PC-9 (cell line): ENCODE data around the gene ANKFN1. TPM values are rescaled to one million over a fixed set of nuclear protein-coding genes. Genes with fewer than 3 reads are reported as not detected.

ENCODE experiments used
- BruUV-seq: library from RNA; stranded (reverse); fragments of 400-500 nt; replicated peaks from 2 replicates; lab custom pipeline; 2021; lab: Mats Ljungman, UMichigan
- CTCF ChIA-PET: fragments of 300-600 bp; sonication (Branson Sonifier 250); formaldehyde crosslinking; loops from one replicate; lab custom pipeline; 2022; ENCODE audit warnings: antibody characterized with exemption; lab: Charles Lee
- POLR2A ChIA-PET: fragments of 300-600 bp; sonication (Branson Sonifier 250); formaldehyde crosslinking; loops from one replicate; lab custom pipeline; 2022; ENCODE audit warnings: antibody characterized with exemption; ENCODE audit not compliant: unreplicated experiment; lab: Charles Lee
- DNase-seq, 2 experiments: peaks; one replicate each; pipeline versions ENCODE4 v3.0.0 to v3.0.0-alpha.2; 2015 to 2022; ENCODE audit warnings: mixed read lengths in 1 of 2
- H2AFZ ChIP-seq: fragments of 200-600 bp; sonication (generic); 2 replicates; pipeline ENCODE4 v1.8.1; 2017; ENCODE audit warnings: antibody characterized with exemption
- H3F3A ChIP-seq: fragments of 200-600 bp; sonication (generic); 2 replicates; pipeline ENCODE4 v1.8.1; 2017; ENCODE audit warnings: antibody characterized with exemption, mild to moderate bottlenecking, low read depth; ENCODE audit not compliant: insufficient read depth
- H3K27ac ChIP-seq: fragments of 200-600 bp; sonication (generic); 2 replicates; pipeline ENCODE4 v1.6.1; 2016; ENCODE audit warnings: mixed run types
- H3K27me3 ChIP-seq: fragments of 200-600 bp; sonication (generic); 2 replicates; pipeline ENCODE4 v1.6.1; 2016; ENCODE audit warnings: low read depth, mixed run types; ENCODE audit not compliant: insufficient read depth
- H3K36me3 ChIP-seq: fragments of 200-600 bp; sonication (generic); 2 replicates; pipeline ENCODE4 v1.6.1; 2016; ENCODE audit warnings: low read depth, mixed run types
- H3K4me1 ChIP-seq: fragments of 200-600 bp; sonication (generic); replicated peaks from 2 replicates; pipeline ENCODE4 v1.6.1; 2016; ENCODE audit warnings: mixed run types; ENCODE audit not compliant: insufficient read depth
- H3K4me2 ChIP-seq: fragments of 200-600 bp; sonication (generic); 2 replicates; pipeline ENCODE4 v1.6.1; 2017; ENCODE audit warnings: mixed run types
- H3K4me3 ChIP-seq: fragments of 200-600 bp; sonication (generic); 2 replicates; pipeline ENCODE4 v1.6.1; 2016; ENCODE audit warnings: mixed run types
- H3K79me2 ChIP-seq: fragments of 200-600 bp; sonication (generic); 2 replicates; pipeline ENCODE4 v1.6.1; 2017; ENCODE audit warnings: low read depth, mixed run types
- H3K9me2 ChIP-seq: fragments of 200-600 bp; sonication (generic); 2 replicates; pipeline ENCODE4 v1.8.1; 2017; ENCODE audit warnings: mild to moderate bottlenecking; ENCODE audit not compliant: insufficient read depth
- H3K9me3 ChIP-seq: fragments of 200-600 bp; sonication (generic); 2 replicates; pipeline ENCODE4 v1.8.1; 2016; ENCODE audit warnings: low read depth; ENCODE audit not compliant: insufficient read depth
- H4K20me1 ChIP-seq: fragments of 200-600 bp; sonication (generic); 2 replicates; pipeline ENCODE4 v1.8.1; 2017; ENCODE audit not compliant: insufficient read depth
- CTCF ChIP-seq: fragments of 200-600 bp; sonication (generic); conservative IDR thresholded peaks from 2 replicates; pipeline ENCODE4 v1.6.1; 2017; ENCODE audit warnings: mixed run types, antibody characterized with exemption, mild to moderate bottlenecking, moderate library complexity
- EZH2 ChIP-seq: fragments of 200-600 bp; sonication (generic); IDR thresholded peaks from 2 replicates; pipeline ENCODE4 v1.8.0; 2017; ENCODE audit warnings: antibody characterized with exemption, low read depth
- intact Hi-C: fragments of 100-400 bp; cut with micrococcal nuclease; formaldehyde crosslinking; loops from one replicate; pipeline ENCODE4 v1.10.0; 2022; ENCODE audit not compliant: unreplicated experiment
- total RNA-seq: library from RNA; stranded (reverse); gene quantifications from 2 replicates; pipeline ENCODE4 v1.2.3, GENCODE V29; 2021

ANKFN1 gene
- total RNA-seq, 1 experiment from 2014 or later: not detected

GRCh38 chr17:56262803-56263202, 109.5 kb downstream of the ANKFN1 start:
- no peak overlapping the region for H2AFZ ChIP-seq
- TF ChIP-seq CTCF: no peak
- H3K79me2 ChIP-seq: no peaks in the 10 kb centered on the region
- intact Hi-C loops: no loop called here
- no peaks in the 10 kb centered on the region for H3K9me3 ChIP-seq
- no peaks in the 10 kb centered on the region for H4K20me1 ChIP-seq
- ChIA-PET CTCF (no interaction called here), POLR2A (no interaction called here)
- no peaks in the 10 kb centered on the region for H3K9me2 ChIP-seq
- H3K4me2 ChIP-seq: no peak overlapping the region
- H3K36me3 ChIP-seq: no peaks in the 10 kb centered on the region
- BruUV-seq: no TSS peak
- no peaks in the 10 kb centered on the region for H3K4me1 ChIP-seq
- H3K4me3 ChIP-seq: no peak overlapping the region
- peak in 1 of 2 experiments; percentile 40 for DNase-seq
- H3K27ac ChIP-seq: no peak overlapping the region
- H3F3A ChIP-seq: no peaks in the 10 kb centered on the region
- no peaks in the 10 kb centered on the region for H3K27me3 ChIP-seq

- no peak for TF ChIP-seq EZH2
- TF ChIP-seq CTCF: no peak
- Histone ChIP-seq H3K4me3 (no peak overlapping the region), H3F3A (no peaks in the 10 kb centered on the region), H3K9me3 (no peaks in the 10 kb centered on the region), H3K4me1 (no peaks in the 10 kb centered on the region), H3K4me2 (no peak overlapping the region), H3K79me2 (no peaks in the 10 kb centered on the region), H3K9me2 (no peaks in the 10 kb centered on the region), H3K27me3 (no peaks in the 10 kb centered on the region), H3K36me3 (no peaks in the 10 kb centered on the region), H3K27ac (no peak overlapping the region), H4K20me1 (no peaks in the 10 kb centered on the region; the same call in 1 of the 2 replicates), H2AFZ (no peak overlapping the region)
- CTCF ChIA-PET: no interaction called here
- no peak for DNase-seq
- no TSS peak for BruUV-seq
- POLR2A ChIA-PET: no interaction called here
- intact Hi-C loops: loop anchor here (1.0 kb wide), 1 partner anchor 42 kb away; no protein-coding TSS in a partner anchor
These were observed 116.5 kb downstream of the ANKFN1 start for GRCh38 chr17:56269556-56270389.

GRCh38 chr17:56274491-56274890, 121.2 kb downstream of the ANKFN1 start:
- no peaks in the 10 kb centered on the region for H3K4me1 ChIP-seq
- ChIA-PET CTCF (no interaction called here), POLR2A (no interaction called here)
- H3K36me3 ChIP-seq: no peaks in the 10 kb centered on the region
- no peak overlapping the region for H2AFZ ChIP-seq
- peaks cover 5% of the 10 kb centered on the region for H3K9me2 ChIP-seq
- no peaks in the 10 kb centered on the region for H3K9me3 ChIP-seq
- no TSS peak for BruUV-seq
- no peak for TF ChIP-seq EZH2
- no peak for TF ChIP-seq CTCF
- no peak overlapping the region for H3K27ac ChIP-seq
- H3K27me3 ChIP-seq: no peaks in the 10 kb centered on the region
- no peak for DNase-seq
- no peak overlapping the region for H3K4me3 ChIP-seq
- no peaks in the 10 kb centered on the region; the same call in 1 of the 2 replicates for H4K20me1 ChIP-seq
- H3K79me2 ChIP-seq: no peaks in the 10 kb centered on the region
- H3F3A ChIP-seq: no peaks in the 10 kb centered on the region
- no peak overlapping the region for H3K4me2 ChIP-seq
- intact Hi-C loops: no loop called here
